GM13977 (cell line): ENCODE results near the gene HPCAL4.

Source experiments
- DNase-seq: peaks from one replicate; pipeline ENCODE4 v3.0.0; 2012; ENCODE audit warnings: low spot score
- in situ Hi-C: fragments of 300-500 bp; cut with MboI; formaldehyde crosslinking; loops from one replicate; pipeline ENCODE4 v1.12.0; 2022; ENCODE audit warnings: low sequenced_read_pairs, low pct_unique_long_range_greater_than_20kb, mixed read lengths, inconsistent platforms; ENCODE audit not compliant: unreplicated experiment
- TF ChIP-seq, protein P1 (sequence below): IDR thresholded peaks from 2 replicates; pipeline ENCODE4 v1.5.1; 2012; ENCODE audit warnings: mild to moderate bottlenecking, control low read depth; ENCODE audit not compliant: insufficient read depth; ENCODE audit errors: extremely low read depth, missing control alignments

The HPCAL4 gene

DNA sequence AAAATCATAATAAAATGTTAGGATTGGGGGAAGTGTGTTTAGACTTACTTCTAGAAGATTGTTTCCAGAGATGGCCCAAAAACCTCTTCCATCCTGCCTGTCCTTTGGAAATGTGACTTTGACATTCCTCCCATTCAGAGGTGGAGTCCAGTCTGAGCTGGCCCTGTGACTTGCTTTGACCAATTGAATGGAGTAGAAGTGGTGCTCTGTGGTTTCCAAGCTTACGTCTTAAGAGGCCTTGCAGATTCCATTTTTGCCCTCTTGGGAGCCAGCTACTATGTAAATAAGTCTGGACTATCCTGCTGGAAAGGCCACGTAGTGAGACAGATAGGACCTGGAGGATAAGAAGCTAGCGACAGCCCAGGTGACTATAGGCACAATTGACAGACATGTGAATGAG lies 18.0 kb downstream of the HPCAL4 start:
- TF ChIP-seq, protein P1, sequence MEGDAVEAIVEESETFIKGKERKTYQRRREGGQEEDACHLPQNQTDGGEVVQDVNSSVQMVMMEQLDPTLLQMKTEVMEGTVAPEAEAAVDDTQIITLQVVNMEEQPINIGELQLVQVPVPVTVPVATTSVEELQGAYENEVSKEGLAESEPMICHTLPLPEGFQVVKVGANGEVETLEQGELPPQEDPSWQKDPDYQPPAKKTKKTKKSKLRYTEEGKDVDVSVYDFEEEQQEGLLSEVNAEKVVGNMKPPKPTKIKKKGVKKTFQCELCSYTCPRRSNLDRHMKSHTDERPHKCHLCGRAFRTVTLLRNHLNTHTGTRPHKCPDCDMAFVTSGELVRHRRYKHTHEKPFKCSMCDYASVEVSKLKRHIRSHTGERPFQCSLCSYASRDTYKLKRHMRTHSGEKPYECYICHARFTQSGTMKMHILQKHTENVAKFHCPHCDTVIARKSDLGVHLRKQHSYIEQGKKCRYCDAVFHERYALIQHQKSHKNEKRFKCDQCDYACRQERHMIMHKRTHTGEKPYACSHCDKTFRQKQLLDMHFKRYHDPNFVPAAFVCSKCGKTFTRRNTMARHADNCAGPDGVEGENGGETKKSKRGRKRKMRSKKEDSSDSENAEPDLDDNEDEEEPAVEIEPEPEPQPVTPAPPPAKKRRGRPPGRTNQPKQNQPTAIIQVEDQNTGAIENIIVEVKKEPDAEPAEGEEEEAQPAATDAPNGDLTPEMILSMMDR: no peak
- in situ Hi-C loops: no loop called here
- no peak for DNase-seq

DNA sequence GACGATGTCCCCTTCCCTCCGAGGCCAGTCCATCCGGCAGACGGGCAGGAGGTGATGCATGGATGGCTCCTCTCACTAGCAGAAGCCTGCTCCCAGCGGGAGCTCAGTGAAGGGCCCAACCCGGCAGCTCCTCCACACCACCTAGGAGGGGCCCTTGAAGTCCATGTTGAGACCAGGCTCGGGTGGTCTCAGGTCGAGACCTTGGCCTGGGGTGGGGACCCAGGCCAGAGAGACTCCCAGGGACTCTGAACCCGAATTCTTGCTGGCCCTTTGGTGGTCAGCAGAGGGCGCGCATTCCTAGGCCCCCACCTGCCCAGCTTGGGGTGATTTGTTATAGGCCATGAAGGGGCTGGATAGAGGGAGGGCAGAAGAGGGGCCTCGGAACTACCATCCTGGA lies 18.7 kb downstream of the HPCAL4 start:
- DNase-seq: peak; percentile 72
- in situ Hi-C loops: no loop called here
- TF ChIP-seq, protein P1: peak; percentile 75

- TF ChIP-seq, protein P1: no peak
- peak; percentile 70 for DNase-seq
- in situ Hi-C loops: no loop called here
These were observed 19.3 kb downstream of the HPCAL4 start, which contains the start of gene NT5C1A for GRCh38 chr1:39671793-39672550. NT5C1A (minus strand) TSS chr1:39672107; CDS start chr1:39672038, 69 bp downstream.

DNA sequence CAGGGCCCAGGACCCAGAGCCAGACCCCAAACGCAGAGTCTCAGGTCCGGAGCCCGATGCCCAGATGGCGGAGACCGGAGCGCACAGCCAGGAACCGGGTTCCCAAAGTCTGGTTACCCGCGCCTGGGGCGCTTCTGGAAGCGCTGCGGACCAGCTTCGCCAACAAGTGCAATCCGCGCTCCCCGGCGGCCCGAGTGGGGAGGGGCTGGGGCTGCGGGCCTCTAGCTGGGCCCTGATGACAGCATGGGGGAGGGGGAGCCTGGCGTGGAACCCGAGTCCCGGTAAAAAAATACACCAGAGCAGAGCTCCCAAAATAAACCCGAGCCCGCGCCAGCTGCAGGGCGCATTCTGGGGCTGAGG lies 19.8 kb downstream of the HPCAL4 start:
- in situ Hi-C loops: no loop called here
- TF ChIP-seq, protein P1: no peak
- DNase-seq: no peak

DNA sequence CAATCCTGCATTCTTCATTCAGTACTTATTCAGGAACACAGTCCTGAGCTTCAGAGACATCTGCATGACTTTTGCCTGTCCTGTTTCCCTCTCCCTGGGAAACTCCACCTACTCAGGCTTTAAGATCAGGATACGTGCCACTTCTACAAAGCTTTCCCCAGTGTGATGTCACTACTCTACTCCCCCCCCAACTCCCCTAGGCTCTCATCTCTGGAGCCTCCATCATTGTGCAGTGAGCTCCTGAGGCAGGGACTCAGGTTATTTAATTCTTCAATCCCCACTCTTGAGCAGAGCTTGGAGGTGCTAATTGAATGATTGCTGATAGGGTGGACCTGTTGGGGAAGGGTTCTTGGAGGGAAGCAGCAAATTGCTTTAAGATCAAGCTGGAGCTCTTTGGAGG lies 20.5 kb downstream of the HPCAL4 start:
- DNase-seq: no peak
- TF ChIP-seq, protein P1: no peak
- in situ Hi-C loops: no loop called here

DNA sequence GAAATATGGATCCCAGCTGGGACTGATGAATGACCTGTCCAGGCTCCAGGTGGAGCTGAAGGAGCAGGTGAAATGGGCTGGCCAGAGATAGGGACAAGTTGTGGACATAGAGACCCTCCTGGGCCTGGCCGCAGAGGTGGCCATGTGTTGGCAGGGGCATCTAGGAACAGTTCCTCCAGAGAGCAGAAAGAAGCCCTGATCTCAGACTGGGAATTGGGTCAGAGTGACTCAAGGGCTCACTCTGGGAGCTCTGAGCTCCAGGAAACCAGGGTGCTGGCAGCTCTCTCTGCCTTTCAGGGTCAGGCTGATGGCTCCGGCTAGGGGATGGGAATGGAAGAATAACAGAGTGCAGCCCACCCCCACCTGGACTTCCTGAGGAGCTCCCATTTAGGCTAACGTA lies 22.3 kb downstream of the HPCAL4 start:
- TF ChIP-seq, protein P1: no peak
- in situ Hi-C loops: no loop called here
- DNase-seq: no peak
